ENCODE results near the gene ZNF710. TPM values are rescaled to one million over a fixed set of nuclear protein-coding genes. Genes with fewer than 3 reads are reported as not detected.

The ZNF710 gene
- total RNA-seq, 3 donors from 2014 or later: 30.9 to 42.7 (median 40.2) TPM

DNA sequence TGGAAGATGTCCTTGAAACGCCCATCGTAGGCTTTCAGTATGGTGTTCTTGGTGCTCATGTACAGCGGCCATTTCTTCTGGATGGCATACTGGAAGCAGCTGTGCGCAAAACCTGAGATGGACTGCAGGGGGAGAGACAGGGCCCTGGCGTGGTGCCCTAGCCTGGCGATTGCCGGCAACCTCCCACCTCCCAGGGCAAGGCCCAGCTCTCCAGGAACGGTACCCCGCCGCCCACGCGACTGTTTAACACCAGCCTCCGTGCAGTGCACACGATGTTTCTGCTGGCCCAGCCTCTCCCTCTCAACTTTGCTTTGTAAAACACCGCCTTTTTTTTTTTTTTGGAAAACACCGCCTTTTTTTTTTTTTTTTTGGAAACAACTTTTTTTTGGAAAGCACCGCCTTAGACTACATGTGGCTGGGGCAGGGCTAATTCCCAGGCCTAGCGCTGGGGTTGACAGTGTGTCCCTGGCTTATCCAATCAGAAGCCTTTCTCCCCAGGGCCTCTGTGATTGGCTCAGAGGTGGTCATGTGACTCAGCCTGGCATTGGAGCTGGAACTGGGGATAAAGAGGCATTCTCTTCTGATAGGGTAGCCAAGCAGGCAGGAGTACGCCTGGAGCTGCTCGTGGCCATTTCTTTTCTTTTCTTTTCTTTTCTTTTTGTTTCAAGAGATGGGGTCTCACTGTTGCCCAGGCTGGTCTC, 86.5 kb downstream of the ZNF710 start:
- Histone ChIP-seq H3K36me3 (ENCODE audit: low read depth) (peaks cover 9% of the 10 kb centered on the region), H3K9me3 (no peaks in the 10 kb centered on the region), H3K4me3 (no peak overlapping the region), H3K4me1 (ENCODE audit: low read depth) (no peaks in the 10 kb centered on the region)
- intact Hi-C loops (cut with DNase I, micrococcal nuclease): no loop called here
- peak; percentile 48 for ATAC-seq
- TF ChIP-seq, protein P1, sequence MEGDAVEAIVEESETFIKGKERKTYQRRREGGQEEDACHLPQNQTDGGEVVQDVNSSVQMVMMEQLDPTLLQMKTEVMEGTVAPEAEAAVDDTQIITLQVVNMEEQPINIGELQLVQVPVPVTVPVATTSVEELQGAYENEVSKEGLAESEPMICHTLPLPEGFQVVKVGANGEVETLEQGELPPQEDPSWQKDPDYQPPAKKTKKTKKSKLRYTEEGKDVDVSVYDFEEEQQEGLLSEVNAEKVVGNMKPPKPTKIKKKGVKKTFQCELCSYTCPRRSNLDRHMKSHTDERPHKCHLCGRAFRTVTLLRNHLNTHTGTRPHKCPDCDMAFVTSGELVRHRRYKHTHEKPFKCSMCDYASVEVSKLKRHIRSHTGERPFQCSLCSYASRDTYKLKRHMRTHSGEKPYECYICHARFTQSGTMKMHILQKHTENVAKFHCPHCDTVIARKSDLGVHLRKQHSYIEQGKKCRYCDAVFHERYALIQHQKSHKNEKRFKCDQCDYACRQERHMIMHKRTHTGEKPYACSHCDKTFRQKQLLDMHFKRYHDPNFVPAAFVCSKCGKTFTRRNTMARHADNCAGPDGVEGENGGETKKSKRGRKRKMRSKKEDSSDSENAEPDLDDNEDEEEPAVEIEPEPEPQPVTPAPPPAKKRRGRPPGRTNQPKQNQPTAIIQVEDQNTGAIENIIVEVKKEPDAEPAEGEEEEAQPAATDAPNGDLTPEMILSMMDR (IDR thresholded peaks at IDR 0.05): no peak
- DNase-seq: no peak

DNA sequence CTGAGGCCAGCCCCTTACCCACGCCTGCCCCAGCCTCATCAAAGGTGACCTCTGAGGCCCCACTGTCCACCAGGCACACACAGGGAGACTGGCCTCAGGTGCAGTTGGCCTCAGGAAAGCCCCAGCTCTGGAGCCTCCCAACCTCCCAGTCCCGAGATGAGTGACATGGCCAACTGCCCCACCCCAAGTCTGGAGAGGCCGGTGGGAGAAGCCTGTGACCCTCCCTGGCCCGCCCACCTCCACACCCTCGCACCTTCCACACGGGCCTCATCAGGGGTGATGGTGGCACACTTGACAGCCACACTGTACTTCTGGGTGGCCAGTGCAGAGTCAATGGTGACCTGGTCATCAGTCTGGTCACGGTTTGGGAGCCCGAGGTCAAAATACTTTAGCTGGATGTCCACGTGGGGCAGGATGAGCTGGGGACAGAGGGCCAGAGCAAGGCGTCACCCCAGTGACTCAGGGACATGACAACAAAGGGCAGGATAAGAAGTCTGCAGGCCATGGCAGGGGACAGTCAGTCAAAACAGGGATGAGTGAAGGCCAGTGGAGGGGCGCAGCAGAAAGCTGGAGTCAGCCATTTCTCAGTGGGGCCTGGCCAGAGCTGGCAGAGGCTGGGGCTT, 89.2 kb downstream of the ZNF710 start:
- intact Hi-C loops (cut with DNase I, micrococcal nuclease): no loop called here
- no peak for ATAC-seq
- Histone ChIP-seq H3K4me1 (ENCODE audit: low read depth) (peaks cover 4% of the 10 kb centered on the region), H3K36me3 (ENCODE audit: low read depth) (no peaks in the 10 kb centered on the region), H3K9me3 (no peaks in the 10 kb centered on the region), H3K4me3 (no peak overlapping the region)
- TF ChIP-seq, protein P1 (IDR thresholded peaks at IDR 0.05): no peak
- no peak for DNase-seq

- Histone ChIP-seq H3K9me3 (no peaks in the 10 kb centered on the region), H3K4me1 (ENCODE audit: low read depth) (peaks cover 4% of the 10 kb centered on the region), H3K36me3 (ENCODE audit: low read depth) (no peaks in the 10 kb centered on the region), H3K4me3 (no peak overlapping the region)
- TF ChIP-seq, protein P1 (IDR thresholded peaks at IDR 0.05): no peak
- DNase-seq: no peak
- intact Hi-C loops (cut with DNase I, micrococcal nuclease): no loop called here
- no peak for ATAC-seq
Observed at GRCh38 chr15:90091156-90091931, 90.2 kb downstream of the ZNF710 start.

DNA sequence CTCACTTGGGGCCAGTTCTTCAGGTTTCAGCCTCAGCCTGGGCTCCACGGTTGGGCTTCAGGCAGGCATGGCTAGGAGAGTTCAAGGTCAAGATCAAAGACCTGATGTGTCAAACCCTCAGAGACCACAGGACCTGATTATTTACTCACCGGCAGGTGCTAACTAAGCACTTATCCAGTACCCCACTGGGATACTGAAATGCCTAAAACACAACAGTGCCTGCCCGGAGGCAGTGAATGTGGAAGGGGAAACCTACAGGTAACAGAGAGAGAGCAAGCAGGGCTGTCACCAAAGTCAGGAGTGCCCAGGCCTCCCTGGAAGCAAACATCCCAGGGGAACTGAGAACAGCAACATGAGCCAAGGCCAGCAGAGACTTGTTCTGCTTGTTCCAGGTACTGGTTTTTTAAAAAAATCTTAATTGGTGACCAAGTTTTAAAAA, 94.4 kb downstream of the ZNF710 start:
- TF ChIP-seq, protein P1 (IDR thresholded peaks at IDR 0.05): no peak
- Histone ChIP-seq H3K4me1 (ENCODE audit: low read depth) (peaks cover 17% of the 10 kb centered on the region), H3K4me3 (no peak overlapping the region), H3K36me3 (ENCODE audit: low read depth) (no peaks in the 10 kb centered on the region), H3K9me3 (no peaks in the 10 kb centered on the region)
- intact Hi-C loops (cut with DNase I, micrococcal nuclease): no loop called here
- ATAC-seq: no peak
- peak in 1 of 3 donors; percentile 41 for DNase-seq

GRCh38 chr15:90097475-90097874, 96.4 kb downstream of the ZNF710 start:
- ATAC-seq: peak; percentile 23
- Histone ChIP-seq H3K4me1 (ENCODE audit: low read depth) (peaks cover 28% of the 10 kb centered on the region), H3K4me3 (no peak overlapping the region), H3K36me3 (ENCODE audit: low read depth) (no peaks in the 10 kb centered on the region), H3K9me3 (no peaks in the 10 kb centered on the region)
- TF ChIP-seq, protein P1 (IDR thresholded peaks at IDR 0.05): no peak
- peak in 1 of 3 donors; percentile 41 for DNase-seq
- intact Hi-C loops (cut with DNase I, micrococcal nuclease): no loop called here
